Ovary (tissue), 3 donors: ENCODE results near the gene PLEKHH2.

ENCODE experiments used
- EP300 ChIP-seq: sonication (generic); formaldehyde crosslinking; IDR thresholded peaks from one replicate; pipeline ENCODE4 v1.6.1; 2017; ENCODE audit warnings: antibody characterized with exemption
- POLR2A ChIP-seq: fragments of 450-650 bp; IDR thresholded peaks from one replicate; pipeline ENCODE4 v1.6.1; 2017; ENCODE audit warnings: antibody characterized with exemption, mild to moderate bottlenecking, moderate library complexity
- TF ChIP-seq, protein P1 (sequence below), 3 donors: fragments of 450-650 bp in 2 of 3; fragments of 200-600 bp in 1 of 3; IDR thresholded peaks; one replicate each; pipeline versions ENCODE4 v1.5.1 to v1.8.0; 2016 to 2022; ENCODE audit warnings: antibody characterized with exemption in 3 of 3, mild to moderate bottlenecking in 1 of 3
- donor health status: DM: no; HTN: no; CAD: no.

DNA sequence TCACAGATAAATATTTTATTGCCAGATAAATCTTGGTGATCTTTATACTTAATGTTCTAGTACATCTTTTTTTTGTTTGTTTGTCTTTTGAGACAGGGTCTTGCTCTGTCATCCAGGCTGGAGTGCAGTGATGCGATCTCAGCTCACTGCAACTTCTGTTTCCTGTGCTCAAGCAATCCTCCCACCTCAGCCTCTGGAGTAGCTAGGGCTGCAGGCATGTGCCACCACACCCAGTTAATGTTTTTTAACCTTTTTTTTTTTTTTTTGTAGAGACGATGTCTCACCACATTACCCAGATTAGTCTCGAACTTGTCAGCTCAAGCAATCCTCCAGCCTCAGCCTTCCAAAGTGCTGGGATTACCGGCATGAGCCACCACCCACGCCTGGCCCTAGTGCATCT lies 48.3 kb downstream of the PLEKHH2 start:
- TF ChIP-seq POLR2A (no peak), EP300 (no peak)
- TF ChIP-seq, protein P1, sequence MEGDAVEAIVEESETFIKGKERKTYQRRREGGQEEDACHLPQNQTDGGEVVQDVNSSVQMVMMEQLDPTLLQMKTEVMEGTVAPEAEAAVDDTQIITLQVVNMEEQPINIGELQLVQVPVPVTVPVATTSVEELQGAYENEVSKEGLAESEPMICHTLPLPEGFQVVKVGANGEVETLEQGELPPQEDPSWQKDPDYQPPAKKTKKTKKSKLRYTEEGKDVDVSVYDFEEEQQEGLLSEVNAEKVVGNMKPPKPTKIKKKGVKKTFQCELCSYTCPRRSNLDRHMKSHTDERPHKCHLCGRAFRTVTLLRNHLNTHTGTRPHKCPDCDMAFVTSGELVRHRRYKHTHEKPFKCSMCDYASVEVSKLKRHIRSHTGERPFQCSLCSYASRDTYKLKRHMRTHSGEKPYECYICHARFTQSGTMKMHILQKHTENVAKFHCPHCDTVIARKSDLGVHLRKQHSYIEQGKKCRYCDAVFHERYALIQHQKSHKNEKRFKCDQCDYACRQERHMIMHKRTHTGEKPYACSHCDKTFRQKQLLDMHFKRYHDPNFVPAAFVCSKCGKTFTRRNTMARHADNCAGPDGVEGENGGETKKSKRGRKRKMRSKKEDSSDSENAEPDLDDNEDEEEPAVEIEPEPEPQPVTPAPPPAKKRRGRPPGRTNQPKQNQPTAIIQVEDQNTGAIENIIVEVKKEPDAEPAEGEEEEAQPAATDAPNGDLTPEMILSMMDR (IDR thresholded peaks at IDR 0.05), result no peak
